Measurements from ENCODE around the gene BBLN.

The BBLN gene

DNA sequence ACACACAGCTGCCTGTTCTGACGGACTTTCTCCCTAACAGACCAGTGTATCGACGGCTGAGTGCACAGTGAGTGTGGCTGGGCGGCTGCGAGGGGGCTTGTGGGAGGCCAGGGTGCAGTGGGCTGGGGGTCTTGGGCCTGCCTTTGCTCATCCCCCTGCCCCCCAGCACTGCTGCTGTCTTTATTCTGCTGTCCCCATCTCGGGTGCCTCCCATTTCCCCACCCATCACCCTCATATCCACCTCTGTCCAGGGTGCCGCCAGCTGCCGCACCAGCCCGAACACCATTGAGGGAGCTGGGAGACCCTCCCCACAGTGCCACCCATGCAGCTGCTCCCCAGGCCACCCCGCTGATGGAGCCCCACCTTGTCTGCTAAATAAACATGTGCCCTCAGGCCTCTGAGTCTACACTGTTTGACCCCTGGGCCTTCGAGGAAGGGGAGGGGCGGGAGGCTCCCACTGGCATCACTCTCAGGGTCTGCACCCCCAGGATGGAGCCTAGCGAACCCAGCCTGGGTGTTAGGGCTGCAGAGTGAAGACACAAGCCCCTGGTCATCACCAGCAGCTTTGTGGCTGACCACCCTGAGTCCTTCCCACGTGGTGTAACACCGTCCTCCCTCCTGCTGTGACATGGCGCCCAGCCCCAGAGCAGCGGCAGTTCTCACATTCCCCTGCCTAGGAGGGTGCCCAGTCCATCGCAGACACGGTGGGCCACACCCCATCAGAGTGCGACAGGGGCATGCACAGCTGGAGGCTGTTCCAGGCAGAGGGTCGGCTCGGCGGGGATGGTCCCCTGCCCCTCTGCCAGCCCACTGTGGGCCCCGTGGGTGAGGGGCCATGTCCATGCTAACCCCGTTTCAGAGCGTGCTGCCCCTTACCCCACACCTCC, 6.8 kb upstream of the BBLN start:
- TF ChIP-seq CTCF (IDR thresholded peaks at IDR 0.05), result no peak

DNA sequence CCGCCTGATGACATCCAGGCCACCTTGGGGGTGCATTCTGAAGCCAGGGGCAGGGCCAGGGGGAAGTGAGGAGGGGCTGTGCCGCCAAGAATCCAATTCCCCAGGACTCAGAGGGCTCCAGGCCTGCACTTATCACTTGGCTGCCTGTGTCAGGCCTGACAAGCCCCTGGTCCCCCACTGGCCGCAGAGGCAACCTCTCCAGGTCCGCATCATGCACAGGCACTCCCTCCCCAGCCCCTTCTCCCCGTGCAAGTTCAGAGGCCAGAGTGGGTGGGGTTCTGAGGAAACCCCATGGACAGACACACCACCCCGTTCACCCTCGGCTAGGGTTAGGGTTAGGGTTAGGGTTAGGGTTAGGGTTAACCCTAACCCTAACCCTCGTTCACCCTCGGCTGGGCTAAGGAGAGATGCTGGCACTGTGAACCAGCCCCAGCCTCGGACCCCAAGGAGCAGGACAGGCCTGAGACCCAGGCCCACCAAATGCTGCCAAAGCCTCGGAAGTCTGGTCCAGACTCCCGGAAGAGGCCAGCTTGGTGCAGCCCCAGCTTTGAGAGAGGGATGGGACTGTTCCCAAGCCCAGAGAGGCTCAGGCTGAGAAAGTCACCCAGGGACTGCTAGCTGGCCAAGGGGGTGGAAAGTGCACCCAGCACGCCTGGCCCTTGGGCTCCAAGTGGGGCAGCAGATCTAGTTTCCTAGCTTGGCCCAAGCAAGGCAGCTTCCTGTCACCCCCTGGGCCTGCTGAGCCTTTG, 5.9 kb upstream of the BBLN start:
- TF ChIP-seq CTCF (IDR thresholded peaks at IDR 0.05), result no peak

GRCh38 chr9:128155736-128156500, 4.1 kb upstream of the BBLN start:
- TF ChIP-seq CTCF (IDR thresholded peaks at IDR 0.05), result no peak

DNA sequence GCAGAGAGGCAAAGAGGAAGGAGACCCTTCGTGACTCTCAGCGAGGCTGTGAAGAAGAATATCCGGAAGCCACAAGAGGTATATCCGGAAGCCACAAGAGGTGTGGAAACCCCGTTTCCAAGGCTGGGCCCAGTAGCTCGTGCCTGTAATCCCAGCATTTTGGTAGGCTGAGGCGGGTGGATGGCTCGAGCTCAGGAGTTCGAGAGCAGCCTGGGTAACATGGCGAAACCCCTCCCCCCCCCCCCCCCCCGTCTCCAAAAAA, 612 bp upstream of the BBLN start:
- no peak for TF ChIP-seq CTCF (IDR thresholded peaks at IDR 0.05)

GRCh38 chr9:128160603-128160987, 530 bp downstream of the BBLN start:
- TF ChIP-seq CTCF (IDR thresholded peaks at IDR 0.05), result no peak

- no peak for TF ChIP-seq CTCF (IDR thresholded peaks at IDR 0.05)
Observed at GRCh38 chr9:128161215-128161902, 1.3 kb downstream of the BBLN start.

Measured in LNCAP (cell line).